SK-N-SH (cell line): ENCODE data around the gene AKAP6. TPM values are rescaled to one million over a fixed set of nuclear protein-coding genes. Genes with fewer than 3 reads are reported as not detected.

Source experiments
- CTCF ChIA-PET: fragments of 300-600, 350-600 bp; formaldehyde crosslinking; extraction: SDS; loops from one replicate; lab custom pipeline; 2021; lab: Yijun Ruan, JAX
- POLR2A ChIA-PET: fragments of 350-600 bp; sonication (Branson Sonifier 250); formaldehyde crosslinking; extraction: SDS; loops from one replicate; lab custom pipeline; 2020; ENCODE audit warnings: antibody characterized with exemption, inconsistent platforms; lab: Yijun Ruan, JAX
- DNase-seq: peaks from one replicate; pipeline ENCODE4 v3.0.0; 2012
- H2AFZ ChIP-seq: fragments of 200-600 bp; sonication (generic); 2 replicates; pipeline ENCODE4 v1.8.1; 2016; ENCODE audit warnings: antibody characterized with exemption, mild to moderate bottlenecking, low read depth
- H3F3A ChIP-seq: fragments of 200-600 bp; sonication (generic); replicated peaks from 2 replicates; pipeline ENCODE3; 2016; ENCODE audit warnings: antibody characterized with exemption, mild to moderate bottlenecking; ENCODE audit not compliant: insufficient read depth
- H3K27ac ChIP-seq, 2 experiments: fragments of 200-500 bp in 1 of 2; fragments of 200-600 bp in 1 of 2; sonication (Bioruptor generic) in 1 of 2; sonication (generic), shearing (Covaris generic) in 1 of 2; 2 replicates each; pipeline versions ENCODE4 v1.5.1 to v1.6.1; 2014 to 2016; ENCODE audit warnings: low read depth in 2 of 2, inconsistent platforms in 1 of 2, low read length in 1 of 2, mild to moderate bottlenecking in 1 of 2, mixed read lengths in 1 of 2
- H3K27me3 ChIP-seq: fragments of 200-600 bp; sonication (generic), shearing (Covaris generic); 2 replicates; pipeline ENCODE4 v1.6.1; 2016; ENCODE audit warnings: mixed run types; ENCODE audit not compliant: insufficient read depth
- H3K36me3 ChIP-seq, 2 experiments: fragments of 200-500 bp in 1 of 2; fragments of 200-600 bp in 1 of 2; sonication (Bioruptor generic) in 1 of 2; sonication (generic) in 1 of 2; replicated peaks in 1 of 2; 2 replicates each; pipeline versions ENCODE3 to v1.5.1; 2014 to 2016; ENCODE audit warnings: low read length in 1 of 2, mild to moderate bottlenecking in 1 of 2; ENCODE audit not compliant: insufficient read depth in 2 of 2, control insufficient read depth in 1 of 2
- H3K4me1 ChIP-seq, 2 experiments: fragments of 200-500 bp in 1 of 2; fragments of 200-600 bp in 1 of 2; sonication (Bioruptor generic) in 1 of 2; sonication (generic), shearing (Covaris generic) in 1 of 2; 2 replicates each; pipeline versions ENCODE4 v1.5.1 to v1.6.1; 2014 to 2016; ENCODE audit warnings: low read depth in 1 of 2, low read length in 1 of 2, mixed run types in 1 of 2; ENCODE audit not compliant: insufficient read depth in 2 of 2, control insufficient read depth in 1 of 2
- H3K4me2 ChIP-seq: fragments of 200-600 bp; sonication (generic), shearing (Covaris generic); 2 replicates; pipeline ENCODE4 v1.6.1; 2017; ENCODE audit warnings: mixed run types
- H3K4me3 ChIP-seq, 2 experiments: fragments of 200-500 bp in 1 of 2; fragments of 200-600 bp in 1 of 2; sonication (Bioruptor generic) in 1 of 2; sonication (generic), shearing (Covaris generic) in 1 of 2; 2 replicates each; pipeline versions ENCODE4 v1.5.1 to v1.8.1; 2014 to 2016; ENCODE audit warnings: low read depth in 2 of 2, inconsistent platforms in 1 of 2, low read length in 1 of 2, mild to moderate bottlenecking in 1 of 2, mixed read lengths in 1 of 2, moderate library complexity in 1 of 2
- H3K79me2 ChIP-seq: fragments of 200-600 bp; sonication (generic); 2 replicates; pipeline ENCODE4 v1.8.1; 2017; ENCODE audit warnings: mild to moderate bottlenecking; ENCODE audit not compliant: insufficient read depth
- H3K9ac ChIP-seq: fragments of 200-600 bp; sonication (generic); 2 replicates; pipeline ENCODE4 v1.6.1; 2017; ENCODE audit warnings: mixed run types
- H3K9me2 ChIP-seq: fragments of 200-600 bp; sonication (generic); 2 replicates; pipeline ENCODE4 v1.6.1; 2017; ENCODE audit warnings: mixed run types
- H3K9me3 ChIP-seq: fragments of 200-600 bp; sonication (generic); 2 replicates; pipeline ENCODE4 v1.6.1; 2017; ENCODE audit warnings: mixed run types, mild to moderate bottlenecking, moderate library complexity
- H4K20me1 ChIP-seq: fragments of 200-600 bp; sonication (generic); 2 replicates; pipeline ENCODE4 v1.6.1; 2017; ENCODE audit warnings: mild to moderate bottlenecking, mixed run types; ENCODE audit not compliant: insufficient read depth
- CTCF ChIP-seq: fragments of 200-600 bp; sonication (generic); IDR thresholded peaks from 2 replicates; pipeline ENCODE4 v1.6.1; 2017; ENCODE audit warnings: antibody characterized with exemption, mild to moderate bottlenecking, moderate library complexity
- FOSL2 ChIP-seq: IDR thresholded peaks from 2 replicates; pipeline ENCODE4 v1.4.0; 2012; ENCODE audit warnings: low read depth, mild to moderate bottlenecking, moderate library complexity, borderline replicate concordance
- FOXM1 ChIP-seq: IDR thresholded peaks from 2 replicates; pipeline ENCODE4 v1.4.0; 2012; ENCODE audit warnings: low read depth, mild to moderate bottlenecking
- GABPA ChIP-seq: IDR thresholded peaks from 2 replicates; pipeline ENCODE4 v1.4.0; 2012; ENCODE audit warnings: low read depth, mild to moderate bottlenecking
- MAX ChIP-seq: IDR thresholded peaks from 2 replicates; pipeline ENCODE4 v1.4.0; 2012; ENCODE audit warnings: low read depth
- NFIC ChIP-seq: IDR thresholded peaks from 2 replicates; pipeline ENCODE4 v1.4.0; 2012; ENCODE audit warnings: borderline replicate concordance
- POLR2AphosphoS5 ChIP-seq: IDR thresholded peaks from 2 replicates; pipeline ENCODE4 v1.6.1; 2012; ENCODE audit warnings: low read depth, low read length
- RAD21 ChIP-seq: IDR thresholded peaks from 2 replicates; pipeline ENCODE4 v1.6.1; 2012; ENCODE audit warnings: mild to moderate bottlenecking, low read length
- RFX5 ChIP-seq: IDR thresholded peaks from 2 replicates; pipeline ENCODE4 v1.6.1; 2012; ENCODE audit warnings: mild to moderate bottlenecking, improper control_type of control experiment, low read length
- SIN3A ChIP-seq: IDR thresholded peaks from 2 replicates; pipeline ENCODE4 v1.6.1; 2012; ENCODE audit warnings: low read depth, mild to moderate bottlenecking, low read length, moderate library complexity, borderline replicate concordance
- TCF12 ChIP-seq: IDR thresholded peaks from 2 replicates; pipeline ENCODE4 v1.4.0; 2012
- ZBTB33 ChIP-seq: IDR thresholded peaks from 2 replicates; pipeline ENCODE4 v1.4.0; 2012; ENCODE audit warnings: low read depth, borderline replicate concordance
- WGBS: methylation state at CpG from one replicate; pipeline ENCODE4 v1.1.6; 2017; ENCODE audit warnings: low lambda C conversion rate; 5-methylcytosine and 5-hydroxymethylcytosine counted together
- polyA plus RNA-seq, 3 experiments: library from polyadenylated mRNA; depleted of rRNA; stranded (reverse); fragments of >200 nt; gene quantifications; 2 replicates each; pipeline ENCODE4 v1.2.3, GENCODE V29; 2012
- TF ChIP-seq, protein P1 (sequence below): IDR thresholded peaks from 2 replicates; pipeline ENCODE4 v1.6.1; 2012; ENCODE audit warnings: mild to moderate bottlenecking, low read depth, low read length, moderate library complexity
- TF ChIP-seq, protein P2 (sequence below): IDR thresholded peaks from 2 replicates; pipeline ENCODE4 v1.4.0; 2012; ENCODE audit warnings: low read depth, borderline replicate concordance

AKAP6 gene
- polyA plus RNA-seq, 1 of the 3 experiments (the other 2 are of a cell fraction): 1.7 TPM

DNA sequence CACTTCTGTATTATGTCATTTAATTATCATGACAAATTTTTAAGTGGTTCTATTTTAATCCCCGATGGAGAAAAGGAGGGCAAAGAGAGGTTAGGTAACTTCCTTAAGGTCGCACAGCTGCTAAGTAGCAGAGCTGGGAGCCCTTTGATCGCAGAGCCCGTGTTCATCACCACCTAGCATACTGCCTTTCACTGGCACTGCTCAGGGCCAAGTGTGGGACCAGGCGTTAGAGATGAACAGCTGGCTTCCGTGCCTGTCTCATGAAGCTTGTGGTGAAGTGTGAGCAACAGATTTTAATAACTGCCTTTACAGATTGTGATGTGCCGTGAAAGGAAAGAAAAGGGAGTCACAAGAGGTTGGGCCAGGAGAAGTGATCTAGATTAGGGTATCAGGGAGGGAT is 273.6 kb downstream of the AKAP6 start:
- no peak for DNase-seq
- Histone ChIP-seq H3F3A (peaks cover 5% of the 10 kb centered on the region), H3K4me2 (no peak overlapping the region), H2AFZ (no peak overlapping the region), H3K4me3 (no peak overlapping the region), H3K79me2 (no peaks in the 10 kb centered on the region), H4K20me1 (no peaks in the 10 kb centered on the region), H3K27me3 (no peaks in the 10 kb centered on the region), H3K4me1 (peaks cover 5 to 10% of the 10 kb centered on the region in 2 experiments; a peak in 2 of 4 replicates), H3K9me2 (no peaks in the 10 kb centered on the region), H3K36me3 (peaks cover 8 to 11% of the 10 kb centered on the region in 2 experiments), H3K9me3 (no peaks in the 10 kb centered on the region), H3K9ac (no peak overlapping the region), H3K27ac (no peak overlapping the region)
- 85% methylated on average over 7 of the region's 7 CpGs for WGBS
- CTCF ChIA-PET: interaction anchor here (1.1 kb wide), 2 partner anchors 11 to 27 kb away, joined by 3 read pairs; no protein-coding TSS in a partner anchor
- POLR2A ChIA-PET: no interaction called here
- TF ChIP-seq SIN3A (no peak), CTCF (no peak), POLR2AphosphoS5 (no peak)
- TF ChIP-seq, protein P1, sequence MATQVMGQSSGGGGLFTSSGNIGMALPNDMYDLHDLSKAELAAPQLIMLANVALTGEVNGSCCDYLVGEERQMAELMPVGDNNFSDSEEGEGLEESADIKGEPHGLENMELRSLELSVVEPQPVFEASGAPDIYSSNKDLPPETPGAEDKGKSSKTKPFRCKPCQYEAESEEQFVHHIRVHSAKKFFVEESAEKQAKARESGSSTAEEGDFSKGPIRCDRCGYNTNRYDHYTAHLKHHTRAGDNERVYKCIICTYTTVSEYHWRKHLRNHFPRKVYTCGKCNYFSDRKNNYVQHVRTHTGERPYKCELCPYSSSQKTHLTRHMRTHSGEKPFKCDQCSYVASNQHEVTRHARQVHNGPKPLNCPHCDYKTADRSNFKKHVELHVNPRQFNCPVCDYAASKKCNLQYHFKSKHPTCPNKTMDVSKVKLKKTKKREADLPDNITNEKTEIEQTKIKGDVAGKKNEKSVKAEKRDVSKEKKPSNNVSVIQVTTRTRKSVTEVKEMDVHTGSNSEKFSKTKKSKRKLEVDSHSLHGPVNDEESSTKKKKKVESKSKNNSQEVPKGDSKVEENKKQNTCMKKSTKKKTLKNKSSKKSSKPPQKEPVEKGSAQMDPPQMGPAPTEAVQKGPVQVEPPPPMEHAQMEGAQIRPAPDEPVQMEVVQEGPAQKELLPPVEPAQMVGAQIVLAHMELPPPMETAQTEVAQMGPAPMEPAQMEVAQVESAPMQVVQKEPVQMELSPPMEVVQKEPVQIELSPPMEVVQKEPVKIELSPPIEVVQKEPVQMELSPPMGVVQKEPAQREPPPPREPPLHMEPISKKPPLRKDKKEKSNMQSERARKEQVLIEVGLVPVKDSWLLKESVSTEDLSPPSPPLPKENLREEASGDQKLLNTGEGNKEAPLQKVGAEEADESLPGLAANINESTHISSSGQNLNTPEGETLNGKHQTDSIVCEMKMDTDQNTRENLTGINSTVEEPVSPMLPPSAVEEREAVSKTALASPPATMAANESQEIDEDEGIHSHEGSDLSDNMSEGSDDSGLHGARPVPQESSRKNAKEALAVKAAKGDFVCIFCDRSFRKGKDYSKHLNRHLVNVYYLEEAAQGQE: no peak

GRCh38 chr14:32603992-32604565 is 275.0 kb downstream of the AKAP6 start:
- CTCF ChIA-PET: interaction anchor here (0.8 to 1.0 kb wide), 2 partner anchors 15 to 27 kb away, joined by 3 read pairs; no protein-coding TSS in a partner anchor
- WGBS: 90% methylated on average over 2 of the region's 2 CpGs
- TF ChIP-seq FOSL2: no peak
- no peak for TF ChIP-seq TCF12
- TF ChIP-seq FOXM1: no peak
- no peak for TF ChIP-seq ZBTB33
- TF ChIP-seq NFIC: no peak
- TF ChIP-seq, protein P1: no peak
- TF ChIP-seq POLR2AphosphoS5: no peak
- TF ChIP-seq GABPA: no peak
- TF ChIP-seq, protein P2, sequence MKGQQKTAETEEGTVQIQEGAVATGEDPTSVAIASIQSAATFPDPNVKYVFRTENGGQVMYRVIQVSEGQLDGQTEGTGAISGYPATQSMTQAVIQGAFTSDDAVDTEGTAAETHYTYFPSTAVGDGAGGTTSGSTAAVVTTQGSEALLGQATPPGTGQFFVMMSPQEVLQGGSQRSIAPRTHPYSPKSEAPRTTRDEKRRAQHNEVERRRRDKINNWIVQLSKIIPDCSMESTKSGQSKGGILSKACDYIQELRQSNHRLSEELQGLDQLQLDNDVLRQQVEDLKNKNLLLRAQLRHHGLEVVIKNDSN: no peak
- no peak for TF ChIP-seq RAD21
- no peak for TF ChIP-seq MAX
- no peak for TF ChIP-seq RFX5

More at GRCh38 chr14:32603992-32604565, 275.0 kb downstream of the AKAP6 start:
- H3K4me3 ChIP-seq: no peak overlapping the region
- H3K9me3 ChIP-seq: no peaks in the 10 kb centered on the region
- H3K27me3 ChIP-seq: no peaks in the 10 kb centered on the region
- H3K27ac ChIP-seq: no peak overlapping the region
- H3F3A ChIP-seq: peaks cover 3% of the 10 kb centered on the region
- H2AFZ ChIP-seq: no peak overlapping the region
- H3K4me2 ChIP-seq: no peak overlapping the region
- POLR2A ChIA-PET: no interaction called here
- H3K36me3 ChIP-seq: peaks cover 8 to 11% of the 10 kb centered on the region in 2 experiments
- H3K9ac ChIP-seq: no peak overlapping the region
- no peak for DNase-seq
- H3K9me2 ChIP-seq: no peaks in the 10 kb centered on the region
- H3K79me2 ChIP-seq: no peaks in the 10 kb centered on the region
- no peaks in the 10 kb centered on the region for H4K20me1 ChIP-seq
- H3K4me1 ChIP-seq: peaks cover 5 to 21% of the 10 kb centered on the region in 2 experiments
